HL-60 (cell line): ENCODE data around the gene GPR155.

ENCODE experiments used
- DNase-seq, 2 experiments: peaks; one replicate each; pipeline ENCODE4 v3.0.0-alpha.2; 2010 to 2020; ENCODE audit warnings: low read depth in 1 of 2, low spot score in 1 of 2
- H3K27ac ChIP-seq: fragments of 250-450 bp; sonication (Bioruptor Pico); replicated peaks from 2 replicates; pipeline ENCODE4 v1.5.1; 2020; ENCODE audit warnings: mild to moderate bottlenecking, moderate library complexity
- H3K27me3 ChIP-seq: fragments of 250-450 bp; sonication (Bioruptor Pico); 2 replicates; pipeline ENCODE4 v1.5.1; 2021; ENCODE audit warnings: mild to moderate bottlenecking, moderate library complexity; ENCODE audit not compliant: insufficient read depth, poor library complexity, severe bottlenecking
- H3K4me3 ChIP-seq: replicated peaks from 2 replicates; pipeline ENCODE4 v1.5.1; 2011; ENCODE audit warnings: mild to moderate bottlenecking, control low read depth, low read length; ENCODE audit not compliant: insufficient read depth
- CTCF ChIP-seq: IDR thresholded peaks from one replicate; pipeline ENCODE4 v1.5.1; 2011; ENCODE audit warnings: low read length, control low read depth, inconsistent platforms; ENCODE audit not compliant: insufficient read depth
- GABPA ChIP-seq: IDR thresholded peaks from 2 replicates; pipeline ENCODE4 v1.6.1; 2012; ENCODE audit warnings: low read depth
- POLR2AphosphoS5 ChIP-seq: IDR thresholded peaks from 2 replicates; pipeline ENCODE4 v1.6.1; 2012; ENCODE audit warnings: low read depth
- REST ChIP-seq: IDR thresholded peaks from 2 replicates; pipeline ENCODE4 v1.6.1; 2012; ENCODE audit warnings: low read depth; ENCODE audit not compliant: insufficient replicate concordance
- SPI1 ChIP-seq: IDR thresholded peaks from 2 replicates; pipeline ENCODE4 v1.6.1; 2012; ENCODE audit warnings: low read depth, mild to moderate bottlenecking, borderline replicate concordance

The GPR155 gene

GRCh38 chr2:174438146-174438886, 48.5 kb downstream of the GPR155 start:
- H3K27me3 ChIP-seq: no peaks in the 10 kb centered on the region
- no peak overlapping the region for H3K4me3 ChIP-seq
- no peak overlapping the region for H3K27ac ChIP-seq
- peak in 1 of 2 experiments; percentile 52 for DNase-seq
- TF ChIP-seq SPI1 (0 out of 2 replicates have a peak, but pooled peaks have one; percentile 20), CTCF (no peak)

GRCh38 chr2:174436351-174436750, 50.5 kb downstream of the GPR155 start:
- no peak for DNase-seq
- no peak for TF ChIP-seq SPI1
- no peak for TF ChIP-seq POLR2AphosphoS5
- no peak for TF ChIP-seq GABPA
- no peak for TF ChIP-seq REST
- TF ChIP-seq CTCF: no peak
- Histone ChIP-seq H3K27ac (no peak overlapping the region), H3K27me3 (no peaks in the 10 kb centered on the region), H3K4me3 (no peak overlapping the region)

- Histone ChIP-seq H3K27ac (no peak overlapping the region), H3K27me3 (no peaks in the 10 kb centered on the region), H3K4me3 (no peak overlapping the region)
- TF ChIP-seq REST: no peak
- TF ChIP-seq POLR2AphosphoS5: no peak
- TF ChIP-seq GABPA: no peak
- no peak for DNase-seq
Measured at GRCh38 chr2:174431902-174432301, 54.9 kb downstream of the GPR155 start.

GRCh38 chr2:174430066-174430465, 56.8 kb downstream of the GPR155 start:
- Histone ChIP-seq H3K4me3 (no peak overlapping the region), H3K27me3 (no peaks in the 10 kb centered on the region), H3K27ac (no peak overlapping the region)
- no peak for TF ChIP-seq GABPA
- TF ChIP-seq SPI1: no peak
- TF ChIP-seq CTCF: no peak
- TF ChIP-seq REST: no peak
- TF ChIP-seq POLR2AphosphoS5: no peak
- DNase-seq: no peak
